K562 (cell line): ENCODE measurements around the gene DR1.
"Not testable (repeated sequence)": the region's sequence is repeated elsewhere in the genome, so short reads cannot be mapped to it uniquely, and the experiment has no call there.

Source experiments
- SMAD1 ChIP-seq: fragments of 150-350 bp; IDR thresholded peaks from 2 replicates; pipeline ENCODE4 v1.6.1; 2014; ENCODE audit warnings: low read length, low read depth; ENCODE audit not compliant: partially characterized antibody
- TF ChIP-seq, protein P1 (sequence below): sonication (generic); formaldehyde crosslinking; IDR thresholded peaks from 2 replicates; pipeline ENCODE4 v1.8.1; 2023; ENCODE audit warnings: mild to moderate bottlenecking, missing genetic modification reagents

DNA sequence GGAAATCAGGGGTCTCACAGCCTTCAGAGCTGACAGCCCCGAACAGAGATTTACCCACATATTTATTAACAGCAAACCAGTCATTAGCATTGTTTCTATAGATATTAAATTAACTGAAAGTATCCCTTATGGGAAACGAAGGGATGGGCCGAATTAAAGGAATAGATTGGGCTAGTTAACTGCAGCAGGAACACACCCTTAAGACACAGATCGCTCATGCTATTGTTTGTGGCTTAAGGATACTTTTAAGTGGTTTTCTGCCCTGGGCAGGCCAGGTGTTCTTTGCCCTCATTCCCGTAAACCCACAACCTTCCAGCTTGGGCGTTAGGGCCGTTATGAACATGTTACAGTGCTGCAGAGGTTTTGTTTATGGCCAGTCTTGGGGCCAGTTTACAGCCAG, 40.6 kb downstream of the DR1 start:
- not testable (repeated sequence) for TF ChIP-seq SMAD1
- TF ChIP-seq, protein P1, sequence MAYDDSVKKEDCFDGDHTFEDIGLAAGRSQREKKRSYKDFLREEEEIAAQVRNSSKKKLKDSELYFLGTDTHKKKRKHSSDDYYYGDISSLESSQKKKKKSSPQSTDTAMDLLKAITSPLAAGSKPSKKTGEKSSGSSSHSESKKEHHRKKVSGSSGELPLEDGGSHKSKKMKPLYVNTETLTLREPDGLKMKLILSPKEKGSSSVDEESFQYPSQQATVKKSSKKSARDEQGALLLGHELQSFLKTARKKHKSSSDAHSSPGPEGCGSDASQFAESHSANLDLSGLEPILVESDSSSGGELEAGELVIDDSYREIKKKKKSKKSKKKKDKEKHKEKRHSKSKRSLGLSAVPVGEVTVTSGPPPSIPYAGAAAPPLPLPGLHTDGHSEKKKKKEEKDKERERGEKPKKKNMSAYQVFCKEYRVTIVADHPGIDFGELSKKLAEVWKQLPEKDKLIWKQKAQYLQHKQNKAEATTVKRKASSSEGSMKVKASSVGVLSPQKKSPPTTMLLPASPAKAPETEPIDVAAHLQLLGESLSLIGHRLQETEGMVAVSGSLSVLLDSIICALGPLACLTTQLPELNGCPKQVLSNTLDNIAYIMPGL (CRISPR knock-in tag): not testable (repeated sequence)
